ENCODE results near the gene NKPD1. TPM values are rescaled to one million over a fixed set of nuclear protein-coding genes. Genes with fewer than 3 reads are reported as not detected.

Gene NKPD1
- total RNA-seq, 1 donor from 2014 or later: 0.10 TPM

DNA sequence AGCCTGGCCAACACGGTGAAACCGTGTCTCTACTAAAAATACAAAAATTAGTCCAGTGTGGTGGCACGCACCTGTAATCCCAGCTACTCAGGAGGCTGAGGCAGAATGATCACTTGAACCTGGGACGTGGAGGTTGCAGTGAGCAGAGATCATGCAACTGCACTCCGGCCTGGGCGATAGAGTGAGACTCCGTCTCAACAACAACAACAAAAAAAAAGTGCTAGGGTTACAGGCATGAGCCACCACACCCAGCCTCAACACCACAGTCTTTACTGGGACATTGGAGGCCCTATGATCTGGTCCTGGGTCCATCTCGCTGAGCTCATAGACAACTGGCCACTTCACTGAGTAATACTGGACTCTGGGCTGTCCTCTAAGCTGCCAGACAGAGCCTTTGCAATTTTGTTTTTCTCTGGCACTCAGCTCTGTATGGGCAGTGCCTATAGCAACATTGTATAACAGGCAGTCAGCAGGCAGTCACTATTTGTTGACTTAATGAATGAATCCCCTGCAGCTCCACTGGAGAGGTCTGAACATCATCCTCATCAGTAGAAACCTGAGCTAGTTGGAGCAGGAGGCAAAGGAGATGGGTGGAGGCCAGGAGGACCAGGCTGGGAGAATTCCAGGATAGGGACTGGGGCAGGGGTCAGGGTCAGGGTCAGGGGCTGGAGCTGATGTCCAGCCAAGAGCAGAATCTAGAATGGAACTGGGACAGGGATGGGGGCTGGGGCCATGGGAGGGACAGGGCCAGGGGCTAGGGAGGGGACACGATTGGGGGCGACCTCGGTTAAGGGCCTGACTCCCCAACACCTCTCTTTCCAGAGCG lies 25.9 kb upstream of the NKPD1 start:
- peaks cover 7% of the 10 kb centered on the region for H3K9me3 Mint-ChIP-seq (ENCODE audit: low read depth)
- H3K4me1 Mint-ChIP-seq (ENCODE audit: low read depth): peaks cover 13% of the 10 kb centered on the region
- H3K27ac Mint-ChIP-seq (ENCODE audit: unreplicated experiment): peak overlapping the region; percentile 63
- TF ChIP-seq, protein P1, sequence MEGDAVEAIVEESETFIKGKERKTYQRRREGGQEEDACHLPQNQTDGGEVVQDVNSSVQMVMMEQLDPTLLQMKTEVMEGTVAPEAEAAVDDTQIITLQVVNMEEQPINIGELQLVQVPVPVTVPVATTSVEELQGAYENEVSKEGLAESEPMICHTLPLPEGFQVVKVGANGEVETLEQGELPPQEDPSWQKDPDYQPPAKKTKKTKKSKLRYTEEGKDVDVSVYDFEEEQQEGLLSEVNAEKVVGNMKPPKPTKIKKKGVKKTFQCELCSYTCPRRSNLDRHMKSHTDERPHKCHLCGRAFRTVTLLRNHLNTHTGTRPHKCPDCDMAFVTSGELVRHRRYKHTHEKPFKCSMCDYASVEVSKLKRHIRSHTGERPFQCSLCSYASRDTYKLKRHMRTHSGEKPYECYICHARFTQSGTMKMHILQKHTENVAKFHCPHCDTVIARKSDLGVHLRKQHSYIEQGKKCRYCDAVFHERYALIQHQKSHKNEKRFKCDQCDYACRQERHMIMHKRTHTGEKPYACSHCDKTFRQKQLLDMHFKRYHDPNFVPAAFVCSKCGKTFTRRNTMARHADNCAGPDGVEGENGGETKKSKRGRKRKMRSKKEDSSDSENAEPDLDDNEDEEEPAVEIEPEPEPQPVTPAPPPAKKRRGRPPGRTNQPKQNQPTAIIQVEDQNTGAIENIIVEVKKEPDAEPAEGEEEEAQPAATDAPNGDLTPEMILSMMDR (IDR thresholded peaks at IDR 0.05): no peak
- no peak overlapping the region for H3K4me3 Mint-ChIP-seq (ENCODE audit: unreplicated experiment)
- no peaks in the 10 kb centered on the region for H3K27me3 Mint-ChIP-seq (ENCODE audit: low read depth)
- DNase-seq (ENCODE audit: low spot score): no peak
- H3K36me3 Mint-ChIP-seq (ENCODE audit: low read depth): peaks cover 12% of the 10 kb centered on the region

GRCh38 chr19:45184115-45184514 lies 23.3 kb upstream of the NKPD1 start:
- Mint-ChIP-seq H3K4me1 (ENCODE audit: low read depth) (peaks cover 33% of the 10 kb centered on the region), H3K36me3 (ENCODE audit: low read depth) (peaks cover 6% of the 10 kb centered on the region), H3K27me3 (ENCODE audit: low read depth) (no peaks in the 10 kb centered on the region)

DNA sequence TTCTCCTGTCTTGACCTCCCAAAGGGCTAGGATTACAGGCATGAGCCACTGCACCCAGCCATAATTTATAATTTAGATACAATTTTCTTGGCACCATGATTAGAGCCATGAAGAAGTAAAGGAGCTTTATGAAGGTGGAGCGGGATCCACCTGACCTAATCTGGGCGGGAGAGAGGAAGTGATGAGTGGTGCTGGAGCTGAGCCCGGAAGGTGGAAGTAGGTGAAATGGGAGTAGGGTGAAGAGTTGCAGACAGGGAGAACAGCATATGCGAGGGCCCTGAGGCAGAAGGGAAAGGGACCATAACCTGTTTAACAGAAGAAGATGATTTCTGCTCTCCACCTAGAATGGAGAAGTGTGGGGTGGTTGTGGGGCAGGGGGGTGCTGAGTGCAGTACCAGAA lies 22.0 kb upstream of the NKPD1 start:
- Mint-ChIP-seq H3K27me3 (ENCODE audit: low read depth) (no peaks in the 10 kb centered on the region), H3K27ac (ENCODE audit: unreplicated experiment) (no peak overlapping the region), H3K4me3 (ENCODE audit: unreplicated experiment) (no peak overlapping the region), H3K4me1 (ENCODE audit: low read depth) (peaks cover 35% of the 10 kb centered on the region), H3K36me3 (ENCODE audit: low read depth) (peaks cover 6% of the 10 kb centered on the region), H3K9me3 (ENCODE audit: low read depth) (no peaks in the 10 kb centered on the region)
- TF ChIP-seq, protein P1 (IDR thresholded peaks at IDR 0.05): no peak
- DNase-seq (ENCODE audit: low spot score): no peak

More at GRCh38 chr19:45184115-45184514, 23.3 kb upstream of the NKPD1 start:
- Mint-ChIP-seq H3K27ac (ENCODE audit: unreplicated experiment) (no peak overlapping the region), H3K9me3 (ENCODE audit: low read depth) (no peaks in the 10 kb centered on the region), H3K4me3 (ENCODE audit: unreplicated experiment) (no peak overlapping the region)
- no peak for DNase-seq (ENCODE audit: low spot score)
- TF ChIP-seq, protein P1 (IDR thresholded peaks at IDR 0.05): no peak

DNA sequence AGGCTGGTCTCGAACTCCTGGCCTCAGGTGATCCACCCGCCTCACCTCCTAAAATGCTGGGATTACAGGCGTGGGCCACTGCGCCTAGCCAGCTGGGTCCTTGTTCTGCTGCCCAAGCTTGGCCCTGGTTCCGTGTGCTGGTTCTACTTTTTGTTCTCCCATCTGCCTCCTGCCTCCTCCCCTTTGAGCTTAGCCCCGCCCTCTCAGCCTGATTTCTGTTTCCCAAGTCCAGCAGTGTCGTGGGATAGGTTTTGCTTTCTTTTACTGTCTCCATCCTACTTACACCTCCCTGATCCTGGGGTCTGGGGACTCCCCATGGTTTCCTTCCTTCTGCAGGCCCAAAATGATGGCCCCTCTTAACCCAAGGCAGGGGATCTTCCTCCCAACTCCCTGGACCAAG lies 20.2 kb upstream of the NKPD1 start:
- Mint-ChIP-seq H3K4me1 (ENCODE audit: low read depth) (peaks cover 33% of the 10 kb centered on the region), H3K27me3 (ENCODE audit: low read depth) (no peaks in the 10 kb centered on the region), H3K27ac (ENCODE audit: unreplicated experiment) (peak overlapping the region; percentile 66), H3K36me3 (ENCODE audit: low read depth) (peaks cover 6% of the 10 kb centered on the region), H3K4me3 (ENCODE audit: unreplicated experiment) (peak overlapping the region; percentile 55), H3K9me3 (ENCODE audit: low read depth) (no peaks in the 10 kb centered on the region)
- no peak for DNase-seq (ENCODE audit: low spot score)
- TF ChIP-seq, protein P1 (IDR thresholded peaks at IDR 0.05): no peak

GRCh38 chr19:45179892-45180370 lies 19.1 kb upstream of the NKPD1 start:
- TF ChIP-seq, protein P1 (IDR thresholded peaks at IDR 0.05): no peak
- Mint-ChIP-seq H3K9me3 (ENCODE audit: low read depth) (no peaks in the 10 kb centered on the region), H3K27ac (ENCODE audit: unreplicated experiment) (peak overlapping the region; percentile 86), H3K36me3 (ENCODE audit: low read depth) (peaks cover 5% of the 10 kb centered on the region), H3K4me1 (ENCODE audit: low read depth) (peaks cover 33% of the 10 kb centered on the region), H3K27me3 (ENCODE audit: low read depth) (no peaks in the 10 kb centered on the region), H3K4me3 (ENCODE audit: unreplicated experiment) (peak overlapping the region; percentile 71)
- DNase-seq (ENCODE audit: low spot score): no peak
